GM19240 (cell line): ENCODE data around the gene SCO2.

Experiments
- DNase-seq: peaks from one replicate; pipeline ENCODE4 v3.0.0; 2011; ENCODE audit warnings: low spot score; ENCODE audit not compliant: insufficient read length

SCO2 gene

GRCh38 chr22:50532824-50533796 is 7.7 kb upstream of the SCO2 start:
- DNase-seq = no peak

DNA sequence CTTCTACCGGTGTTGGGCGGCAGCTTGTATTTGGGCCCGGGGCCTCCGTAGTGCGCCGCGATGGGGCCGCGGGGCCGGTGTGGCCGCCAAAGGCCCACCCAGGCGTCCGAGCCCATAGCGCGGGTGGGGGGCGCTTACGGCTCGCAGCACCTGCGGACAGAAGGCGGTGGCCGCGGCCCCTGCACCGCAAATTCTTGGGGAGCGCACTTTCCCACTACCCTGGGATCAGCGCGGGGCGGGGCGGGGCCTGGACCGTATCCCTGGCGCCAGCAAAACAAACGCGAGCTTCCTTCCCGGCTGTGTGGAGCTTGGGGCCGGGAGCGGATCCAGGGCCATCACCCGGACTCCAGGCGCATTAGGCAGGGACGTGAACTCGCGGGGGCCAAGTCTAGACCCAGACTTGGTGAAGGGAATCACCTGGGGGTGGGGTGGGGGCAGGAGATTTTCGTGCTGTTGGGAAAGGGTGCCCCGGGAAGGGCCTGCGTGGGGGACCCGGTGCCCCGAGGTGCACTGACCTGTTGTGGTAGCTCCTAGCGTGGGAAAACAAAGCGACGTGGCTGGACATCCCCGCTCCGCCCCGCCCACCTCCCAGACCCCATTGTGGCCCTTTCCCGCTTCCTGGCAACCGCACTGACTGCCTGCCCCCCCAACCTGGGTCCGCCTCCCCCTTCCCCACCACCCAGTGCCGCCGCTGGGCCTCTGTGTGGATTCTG is 6.7 kb upstream of the SCO2 start:
- no peak for DNase-seq

- DNase-seq = no peak
Observed at GRCh38 chr22:50531546-50531961, 6.2 kb upstream of the SCO2 start.

DNA sequence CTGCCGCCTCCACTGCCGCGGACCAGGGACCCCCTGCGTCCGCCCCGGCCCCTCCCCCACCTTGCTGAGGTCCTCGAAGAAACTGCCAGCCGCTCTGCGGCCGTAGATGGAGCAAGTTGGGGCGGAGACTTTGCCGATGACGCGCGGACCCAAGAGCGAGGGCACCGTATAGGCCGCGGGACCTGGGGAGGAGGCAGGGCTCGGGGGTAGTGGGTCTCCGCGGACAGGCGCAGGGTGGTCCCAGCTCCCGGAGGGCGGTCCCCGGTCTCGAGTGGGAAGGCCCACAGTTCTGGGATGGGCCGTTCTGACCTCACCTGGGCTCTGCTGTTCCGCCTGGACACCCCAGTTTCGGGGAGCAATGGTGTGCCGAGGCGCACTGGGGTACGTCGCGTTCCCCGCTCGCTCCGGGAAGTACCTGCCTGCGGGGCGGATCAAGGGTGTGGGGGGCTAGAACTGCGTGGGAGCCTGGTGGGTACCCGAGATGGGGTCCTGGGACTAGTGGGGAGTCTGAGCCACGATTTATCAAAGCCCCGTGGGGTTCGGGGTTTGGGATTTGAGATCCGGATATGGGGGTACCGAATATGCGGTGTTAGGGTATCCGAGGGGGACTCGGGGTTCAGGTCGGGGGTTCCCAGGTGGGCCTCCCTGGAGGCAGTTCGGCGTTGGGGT is 5.6 kb upstream of the SCO2 start:
- no peak for DNase-seq

- DNase-seq = no peak
Observed at GRCh38 chr22:50530580-50530876, 5.1 kb upstream of the SCO2 start.

GRCh38 chr22:50529897-50530579 is 4.6 kb upstream of the SCO2 start, which contains the start of gene TYMP:
Gene TYMP, minus strand, starts transcription at chr22:50530012. Its CDS starts 303 bp downstream, at chr22:50529709.
- DNase-seq = no peak

- DNase-seq = no peak
Observed at GRCh38 chr22:50529416-50529896, 4.1 kb upstream of the SCO2 start.

DNA sequence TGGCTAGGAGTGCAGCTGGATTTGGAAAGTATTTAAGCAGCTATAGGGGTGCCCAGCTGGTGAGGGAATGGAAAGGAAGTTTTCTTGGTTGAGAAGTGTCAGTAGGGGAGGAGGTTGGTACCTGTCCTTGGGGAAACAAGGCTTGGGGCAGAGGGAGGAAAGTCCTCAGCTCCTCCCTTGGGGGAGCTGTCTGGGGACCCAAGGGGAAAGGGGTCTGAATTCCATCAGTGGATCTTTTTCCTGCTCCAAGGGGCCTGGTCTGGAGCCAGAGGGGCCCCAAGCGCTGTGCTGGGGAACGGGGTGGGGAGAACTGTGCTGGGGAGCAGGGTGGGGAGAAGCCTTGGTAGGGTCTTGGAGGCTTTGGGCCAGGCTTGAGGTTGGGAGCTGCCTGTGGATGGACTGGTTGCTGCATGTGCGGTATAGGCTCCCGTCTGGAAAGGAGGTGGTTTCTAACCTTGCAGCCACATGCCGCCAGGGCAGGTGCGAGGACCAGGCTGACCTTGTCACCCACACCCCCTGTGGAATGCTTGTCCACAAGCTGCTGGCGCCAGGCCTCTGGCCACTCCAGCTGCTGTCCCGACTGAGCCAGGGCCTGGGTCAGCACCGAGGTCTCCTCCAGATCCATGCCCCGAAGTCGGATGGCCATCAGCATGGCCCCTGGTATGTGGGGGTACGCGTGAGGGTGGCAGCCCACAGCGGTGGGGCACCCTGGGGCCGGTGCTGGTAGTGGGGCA is 3.5 kb upstream of the SCO2 start:
- DNase-seq = no peak

GRCh38 chr22:50527921-50528681 is 2.7 kb upstream of the SCO2 start:
- DNase-seq = no peak

- DNase-seq = no peak
Observed at GRCh38 chr22:50526834-50527801, 1.7 kb upstream of the SCO2 start.

- DNase-seq = no peak
Observed at GRCh38 chr22:50526108-50526833, 873 bp upstream of the SCO2 start.

DNA sequence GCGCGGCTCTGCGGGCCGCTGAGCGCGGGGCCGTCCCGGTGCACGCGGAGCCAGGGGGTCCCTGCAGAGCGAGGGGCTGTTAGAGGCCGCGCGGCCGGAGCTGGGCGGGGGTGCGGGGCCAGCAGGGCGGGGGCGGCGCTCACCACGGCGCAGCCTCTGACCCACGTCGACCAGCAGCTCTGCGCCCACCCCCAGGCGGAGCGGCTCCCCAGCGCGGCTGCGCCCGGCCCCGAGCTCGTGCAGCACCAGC is 385 bp upstream of the SCO2 start:
- DNase-seq = no peak

GRCh38 chr22:50524676-50525103 is 708 bp downstream of the SCO2 start:
- DNase-seq = no peak

GRCh38 chr22:50523806-50524675 is 1.4 kb downstream of the SCO2 start:
- DNase-seq = no peak

DNA sequence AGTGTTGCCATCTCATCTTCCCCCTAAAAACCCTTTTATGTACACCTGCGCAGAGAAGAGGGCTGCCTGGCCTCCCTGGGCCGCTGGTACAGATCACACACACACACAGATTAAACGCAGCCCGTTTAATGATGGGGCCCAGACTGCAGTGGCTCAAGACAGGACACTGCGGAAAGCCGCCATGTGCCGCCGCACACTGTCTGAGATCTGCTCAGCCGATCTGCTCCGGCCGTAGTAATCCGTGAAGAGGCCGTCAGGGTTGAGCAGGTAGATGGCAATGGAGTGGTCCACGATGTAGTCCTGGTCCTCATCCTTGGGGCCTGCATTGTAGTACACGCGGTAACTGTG is 2.0 kb downstream of the SCO2 start:
- no peak for DNase-seq

- DNase-seq = no peak
Observed at GRCh38 chr22:50522806-50523438, 2.5 kb downstream of the SCO2 start.

DNA sequence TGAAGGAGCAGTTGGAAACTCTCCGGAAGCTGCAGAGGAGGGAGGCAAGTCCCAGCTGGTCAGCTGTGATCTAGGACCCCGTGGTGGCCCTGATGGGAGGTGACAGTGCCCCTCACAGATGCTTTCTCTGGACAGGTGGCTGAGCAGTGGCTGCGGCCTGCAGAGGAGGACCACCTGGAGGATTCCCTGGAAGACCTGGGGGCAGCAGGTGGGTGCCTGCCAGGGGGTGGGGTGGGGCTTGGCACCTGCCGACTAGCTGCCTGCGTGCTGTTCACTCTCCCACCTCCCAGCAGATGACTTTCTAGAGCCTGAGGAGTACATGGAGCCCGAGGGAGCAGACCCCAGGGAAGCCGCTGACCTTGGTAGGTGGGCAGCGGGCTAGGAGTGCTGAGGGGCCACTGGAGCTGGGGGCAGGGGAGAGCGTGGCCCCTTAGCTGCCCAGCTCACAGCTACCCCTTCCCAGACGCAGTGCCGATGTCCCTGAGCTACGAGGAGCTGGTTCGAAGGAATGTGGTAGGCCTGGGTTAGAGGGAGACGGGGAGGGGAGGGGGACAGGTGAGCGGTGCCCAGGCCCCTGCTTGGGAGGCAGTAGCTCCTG is 3.1 kb downstream of the SCO2 start:
- no peak for DNase-seq
